AG09309 (cell line): ENCODE data around the gene SLC5A4.
"Not testable (repeated sequence)": the region's sequence is repeated elsewhere in the genome, so short reads cannot be mapped to it uniquely, and the experiment has no call there.

Experiments
- DNase-seq: peaks from one replicate; pipeline ENCODE4 v3.0.0-alpha.2; 2010; ENCODE audit warnings: low read depth
- H3K4me3 ChIP-seq: 2 replicates; pipeline ENCODE4 v1.5.1; 2011; ENCODE audit warnings: mild to moderate bottlenecking, low read depth, low read length, moderate library complexity; ENCODE audit not compliant: control insufficient read depth
- CTCF ChIP-seq: IDR thresholded peaks from 2 replicates; pipeline ENCODE4 v1.5.1; 2011; ENCODE audit warnings: mild to moderate bottlenecking, low read depth, low read length, inconsistent platforms; ENCODE audit not compliant: insufficient read depth, control insufficient read depth; ENCODE audit errors: missing control alignments

The SLC5A4 gene

GRCh38 chr22:32202539-32203180 is 52.5 kb downstream of the SLC5A4 start:
- H3K4me3 ChIP-seq: no peak overlapping the region
- DNase-seq: no peak
- TF ChIP-seq CTCF: peak; percentile 55

GRCh38 chr22:32202161-32202538 is 53.0 kb downstream of the SLC5A4 start:
- H3K4me3 ChIP-seq: no peak overlapping the region
- no peak for DNase-seq
- no peak for TF ChIP-seq CTCF

- TF ChIP-seq CTCF: no peak
- H3K4me3 ChIP-seq: no peak overlapping the region
- no peak for DNase-seq
Measured at GRCh38 chr22:32200752-32201151, 54.4 kb downstream of the SLC5A4 start.

- TF ChIP-seq CTCF: no peak
- no peak for DNase-seq
- no peak overlapping the region for H3K4me3 ChIP-seq
Measured at GRCh38 chr22:32199961-32200360, 55.2 kb downstream of the SLC5A4 start.

GRCh38 chr22:32199341-32199740 is 55.8 kb downstream of the SLC5A4 start:
- TF ChIP-seq CTCF: no peak
- DNase-seq: no peak

GRCh38 chr22:32197553-32198226 is 57.5 kb downstream of the SLC5A4 start:
- DNase-seq, H3K4me3 ChIP-seq: not testable (repeated sequence)

More at GRCh38 chr22:32199341-32199740, 55.8 kb downstream of the SLC5A4 start:
- H3K4me3 ChIP-seq: no peak overlapping the region

- not testable (repeated sequence) for DNase-seq, H3K4me3 ChIP-seq
Measured at GRCh38 chr22:32195900-32196299, 59.2 kb downstream of the SLC5A4 start.

- H3K4me3 ChIP-seq, DNase-seq: not testable (repeated sequence)
Measured at GRCh38 chr22:32193346-32193745, 61.8 kb downstream of the SLC5A4 start.

GRCh38 chr22:32191021-32191420 is 64.1 kb downstream of the SLC5A4 start:
- not testable (repeated sequence) for DNase-seq, H3K4me3 ChIP-seq
